ENCODE results near the gene VPS52. TPM values are rescaled to one million over a fixed set of nuclear protein-coding genes. Genes with fewer than 3 reads are reported as not detected.
A peak's percentile ranks its signal among the peaks of the same experiment; 100 is the strongest.

The VPS52 gene
- total and polyA plus RNA-seq, 4 donors: 37.3 to 59.9 (median 43.9) TPM

DNA sequence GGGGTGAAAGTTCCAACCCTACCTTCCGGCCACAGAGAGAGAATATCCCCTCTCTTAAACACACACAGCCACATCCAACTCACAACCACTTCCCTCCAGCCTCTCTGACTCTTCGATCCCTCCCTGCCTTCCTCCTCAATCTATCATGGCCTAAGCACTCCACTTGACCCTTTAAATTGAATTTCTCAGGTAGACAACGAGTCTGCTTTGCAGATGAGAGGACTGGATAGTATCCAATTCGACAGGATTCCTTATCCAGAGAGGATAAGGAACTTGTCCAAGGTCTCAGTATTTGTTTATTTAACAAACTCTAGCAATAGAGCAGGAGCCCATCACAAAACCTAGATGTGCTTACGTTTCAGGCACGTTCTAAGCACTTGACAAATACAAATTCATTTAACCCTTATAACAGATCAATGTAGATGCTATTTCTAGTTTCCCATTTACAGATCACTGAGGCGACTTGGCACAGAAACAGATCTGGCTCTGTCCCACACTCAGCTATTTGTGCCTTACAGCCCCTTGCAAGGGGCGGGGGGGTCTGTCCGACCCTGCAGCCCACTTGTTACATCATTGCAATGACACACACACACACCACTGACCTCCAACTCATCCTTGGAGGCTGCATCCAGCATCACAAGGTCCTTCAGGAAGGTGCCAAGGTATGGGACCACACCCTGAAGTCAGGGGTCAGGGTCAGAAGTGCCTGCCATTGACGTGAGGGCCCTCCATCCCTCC, 22.6 kb upstream of the VPS52 start:
- H3K27ac ChIP-seq (ENCODE audit: low read depth in 1 of 2, low read length in 1 of 2): no peak overlapping the region
- no peak overlapping the region for H3K9ac ChIP-seq (ENCODE audit: insufficient read depth in 1 of 2, low read length in 2 of 2)
- ATAC-seq (ENCODE audit: insufficient read depth, low FRiP score) (no peak), DNase-seq (no peak)
- no peaks in the 10 kb centered on the region for H3K27me3 ChIP-seq (ENCODE audit: control insufficient read depth in 3 of 3, insufficient read depth in 3 of 3, low read length in 2 of 3)
- peaks cover 0 to 16% (median 10%) of the 10 kb centered on the region in 5 donors for H3K4me1 ChIP-seq (ENCODE audit: control insufficient read depth in 5 of 5, insufficient read depth in 5 of 5, low read length in 5 of 5)
- H3K36me3 ChIP-seq (ENCODE audit: control insufficient read depth in 4 of 4, insufficient read depth in 4 of 4, low read length in 4 of 4): peaks cover 11 to 42% (median 24%) of the 10 kb centered on the region in 4 donors
- TF ChIP-seq CTCF (IDR thresholded peaks at IDR 0.05; ENCODE audit: control extremely low read depth, extremely low read depth): no peak
- H3K4me3 ChIP-seq: no peak overlapping the region
- WGBS, 2 donors: 68 to 81% methylated on average over 10 of the region's 10 CpGs
- no peaks in the 10 kb centered on the region for H3K9me3 ChIP-seq (ENCODE audit: control insufficient read depth in 4 of 4, insufficient read depth in 3 of 4, low read length in 3 of 4)

DNA sequence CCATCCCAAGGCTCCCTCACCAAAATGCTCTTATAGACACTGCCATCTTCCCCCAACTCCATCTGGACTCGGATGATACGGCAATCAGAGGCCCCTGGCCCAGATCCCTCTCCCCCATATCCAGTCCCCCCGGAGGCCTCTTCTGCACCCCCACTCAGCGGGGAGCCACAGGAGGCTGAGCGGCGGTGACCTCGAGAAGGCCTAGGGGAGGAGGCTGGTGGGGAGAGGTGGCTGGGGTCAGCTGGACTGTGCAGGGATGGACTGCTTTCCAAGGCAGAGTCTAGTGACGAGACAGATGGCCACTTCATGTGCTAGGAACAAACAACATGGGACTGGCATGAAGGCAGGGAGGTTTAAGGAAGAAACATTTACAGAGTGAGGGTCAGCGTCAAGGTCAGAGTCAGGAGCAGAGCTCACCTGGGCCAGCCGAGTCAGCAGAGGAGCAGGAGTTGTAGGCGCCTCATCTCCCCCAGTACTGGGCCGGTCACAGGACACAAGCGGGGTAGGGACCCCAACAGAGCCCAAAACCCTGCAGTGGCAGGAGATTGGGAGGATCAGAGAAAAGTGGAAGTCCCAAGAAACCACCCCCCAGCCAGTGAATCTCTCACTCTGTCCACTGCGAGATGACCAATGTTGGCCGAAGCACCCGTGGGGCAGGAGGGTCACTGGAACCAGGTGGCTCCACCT, 21.5 kb upstream of the VPS52 start:
- no peak for TF ChIP-seq CTCF (IDR thresholded peaks at IDR 0.05; ENCODE audit: control extremely low read depth, extremely low read depth)
- Histone ChIP-seq H3K4me1 (ENCODE audit: control insufficient read depth in 5 of 5, insufficient read depth in 5 of 5, low read length in 5 of 5) (peaks cover 0 to 21% (median 14%) of the 10 kb centered on the region in 5 donors), H3K36me3 (ENCODE audit: control insufficient read depth in 4 of 4, insufficient read depth in 4 of 4, low read length in 4 of 4) (peaks cover 11 to 42% (median 24%) of the 10 kb centered on the region in 4 donors), H3K9ac (ENCODE audit: insufficient read depth in 1 of 2, low read length in 2 of 2) (no peak overlapping the region), H3K27me3 (ENCODE audit: control insufficient read depth in 3 of 3, insufficient read depth in 3 of 3, low read length in 2 of 3) (no peaks in the 10 kb centered on the region), H3K9me3 (ENCODE audit: control insufficient read depth in 4 of 4, insufficient read depth in 3 of 4, low read length in 3 of 4) (no peaks in the 10 kb centered on the region), H3K27ac (ENCODE audit: low read depth in 1 of 2, low read length in 1 of 2) (no peak overlapping the region), H3K4me3 (no peak overlapping the region)
- WGBS, 2 donors: 91 to 93% methylated on average over 16 of the region's 16 CpGs
- DNase-seq: no peak
- ATAC-seq (ENCODE audit: insufficient read depth, low FRiP score): no peak

GRCh38 chr6:33290459-33290858, 18.8 kb upstream of the VPS52 start:
- Histone ChIP-seq H3K9me3 (ENCODE audit: control insufficient read depth in 4 of 4, insufficient read depth in 3 of 4, low read length in 3 of 4) (no peaks in the 10 kb centered on the region), H3K27me3 (ENCODE audit: control insufficient read depth in 3 of 3, insufficient read depth in 3 of 3, low read length in 2 of 3) (no peaks in the 10 kb centered on the region), H3K9ac (ENCODE audit: insufficient read depth in 1 of 2, low read length in 2 of 2) (no peak overlapping the region), H3K4me1 (ENCODE audit: control insufficient read depth in 5 of 5, insufficient read depth in 5 of 5, low read length in 5 of 5) (peaks cover 0 to 16% (median 15%) of the 10 kb centered on the region in 5 donors), H3K4me3 (peak overlapping the region; percentile 86), H3K27ac (ENCODE audit: low read depth in 1 of 2, low read length in 1 of 2) (peak overlapping the region in 1 of 2 donors; percentile 41), H3K36me3 (ENCODE audit: control insufficient read depth in 4 of 4, insufficient read depth in 4 of 4, low read length in 4 of 4) (peaks cover 15 to 45% (median 28%) of the 10 kb centered on the region in 4 donors)
- DNase-seq: no peak
- no peak for TF ChIP-seq CTCF (IDR thresholded peaks at IDR 0.05; ENCODE audit: control extremely low read depth, extremely low read depth)
- ATAC-seq (ENCODE audit: insufficient read depth, low FRiP score): no peak
- WGBS, 2 donors: 65 to 68% methylated on average over 7 of the region's 7 CpGs

Data from lung (tissue), 12 donors.